Limb (tissue), 2 donors: ENCODE data around the gene LPCAT3.
A peak's percentile ranks its signal among the peaks of the same experiment; 100 is the strongest.

ENCODE experiments used
- DNase-seq, 2 donors: peaks; one replicate each; pipeline ENCODE4 v3.0.0-alpha.2; 2016; ENCODE audit errors: extremely low spot score in 2 of 2

LPCAT3 gene

DNA sequence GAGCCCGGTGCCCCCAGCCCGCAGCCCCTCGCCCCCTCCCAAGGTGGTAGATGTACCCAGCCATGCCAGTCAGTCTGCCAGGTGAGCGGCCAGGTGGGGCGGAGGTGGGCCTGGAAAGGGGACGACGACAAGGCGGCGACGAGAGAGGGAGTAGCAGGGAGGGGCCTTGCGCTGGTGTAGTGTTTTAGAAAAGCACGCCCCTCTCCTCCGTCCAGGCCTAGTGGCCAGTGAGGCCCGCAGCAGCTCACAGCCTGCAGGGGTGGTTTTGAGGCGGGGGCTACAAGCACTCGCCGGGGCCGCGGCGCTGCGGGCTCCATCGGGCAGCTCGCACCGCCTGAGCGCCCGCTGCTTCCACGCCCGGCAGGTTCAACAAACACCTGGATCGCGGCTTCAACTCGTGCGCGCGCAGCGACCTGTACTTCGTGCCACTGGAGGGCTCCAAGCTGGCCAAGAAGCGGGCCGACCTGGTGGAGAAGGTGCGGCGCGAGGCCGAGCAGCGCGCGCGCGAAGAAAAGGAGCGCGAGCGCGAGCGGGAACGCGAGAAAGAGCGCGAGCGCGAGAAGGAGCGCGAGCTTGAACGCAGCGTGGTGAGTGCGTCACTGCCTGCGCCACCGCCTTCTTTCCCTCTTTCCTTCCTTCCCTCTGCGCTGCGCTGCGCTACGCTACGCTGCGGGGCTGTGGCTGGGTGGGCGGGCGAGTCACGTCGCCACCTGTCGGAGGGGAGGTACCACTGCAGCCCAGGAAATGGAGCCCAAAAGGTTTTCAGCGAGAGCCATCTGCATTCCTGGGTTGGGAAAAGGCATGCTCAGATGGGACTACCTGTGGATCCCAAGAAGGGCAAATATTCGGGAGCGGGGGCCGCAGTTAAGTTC lies 80.6 kb downstream of the LPCAT3 start:
- peak; percentile 95 to 96 for DNase-seq

DNA sequence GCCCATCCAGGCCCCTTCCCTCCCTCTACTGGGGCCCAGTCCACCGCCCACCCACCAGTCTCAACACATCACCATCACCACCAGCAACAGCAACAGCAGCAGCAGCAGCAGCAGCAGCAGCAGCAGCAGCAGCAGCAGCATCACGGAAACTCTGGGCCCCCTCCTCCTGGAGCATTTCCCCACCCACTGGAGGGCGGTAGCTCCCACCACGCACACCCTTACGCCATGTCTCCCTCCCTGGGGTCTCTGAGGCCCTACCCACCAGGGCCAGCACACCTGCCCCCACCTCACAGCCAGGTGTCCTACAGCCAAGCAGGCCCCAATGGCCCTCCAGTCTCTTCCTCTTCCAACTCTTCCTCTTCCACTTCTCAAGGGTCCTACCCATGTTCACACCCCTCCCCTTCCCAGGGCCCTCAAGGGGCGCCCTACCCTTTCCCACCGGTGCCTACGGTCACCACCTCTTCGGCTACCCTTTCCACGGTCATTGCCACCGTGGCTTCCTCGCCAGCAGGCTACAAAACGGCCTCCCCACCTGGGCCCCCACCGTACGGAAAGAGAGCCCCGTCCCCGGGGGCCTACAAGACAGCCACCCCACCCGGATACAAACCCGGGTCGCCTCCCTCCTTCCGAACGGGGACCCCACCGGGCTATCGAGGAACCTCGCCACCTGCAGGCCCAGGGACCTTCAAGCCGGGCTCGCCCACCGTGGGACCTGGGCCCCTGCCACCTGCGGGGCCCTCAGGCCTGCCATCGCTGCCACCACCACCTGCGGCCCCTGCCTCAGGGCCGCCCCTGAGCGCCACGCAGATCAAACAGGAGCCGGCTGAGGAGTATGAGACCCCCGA lies 81.4 kb downstream of the LPCAT3 start:
- DNase-seq: no peak

DNA sequence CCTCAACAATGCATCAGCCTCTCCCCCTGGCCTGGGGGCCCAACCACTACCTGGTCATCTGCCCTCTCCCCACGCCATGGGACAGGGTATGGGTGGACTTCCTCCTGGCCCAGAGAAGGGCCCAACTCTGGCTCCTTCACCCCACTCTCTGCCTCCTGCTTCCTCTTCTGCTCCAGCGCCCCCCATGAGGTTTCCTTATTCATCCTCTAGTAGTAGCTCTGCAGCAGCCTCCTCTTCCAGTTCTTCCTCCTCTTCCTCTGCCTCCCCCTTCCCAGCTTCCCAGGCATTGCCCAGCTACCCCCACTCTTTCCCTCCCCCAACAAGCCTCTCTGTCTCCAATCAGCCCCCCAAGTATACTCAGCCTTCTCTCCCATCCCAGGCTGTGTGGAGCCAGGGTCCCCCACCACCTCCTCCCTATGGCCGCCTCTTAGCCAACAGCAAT lies 82.1 kb downstream of the LPCAT3 start:
- DNase-seq: no peak

DNA sequence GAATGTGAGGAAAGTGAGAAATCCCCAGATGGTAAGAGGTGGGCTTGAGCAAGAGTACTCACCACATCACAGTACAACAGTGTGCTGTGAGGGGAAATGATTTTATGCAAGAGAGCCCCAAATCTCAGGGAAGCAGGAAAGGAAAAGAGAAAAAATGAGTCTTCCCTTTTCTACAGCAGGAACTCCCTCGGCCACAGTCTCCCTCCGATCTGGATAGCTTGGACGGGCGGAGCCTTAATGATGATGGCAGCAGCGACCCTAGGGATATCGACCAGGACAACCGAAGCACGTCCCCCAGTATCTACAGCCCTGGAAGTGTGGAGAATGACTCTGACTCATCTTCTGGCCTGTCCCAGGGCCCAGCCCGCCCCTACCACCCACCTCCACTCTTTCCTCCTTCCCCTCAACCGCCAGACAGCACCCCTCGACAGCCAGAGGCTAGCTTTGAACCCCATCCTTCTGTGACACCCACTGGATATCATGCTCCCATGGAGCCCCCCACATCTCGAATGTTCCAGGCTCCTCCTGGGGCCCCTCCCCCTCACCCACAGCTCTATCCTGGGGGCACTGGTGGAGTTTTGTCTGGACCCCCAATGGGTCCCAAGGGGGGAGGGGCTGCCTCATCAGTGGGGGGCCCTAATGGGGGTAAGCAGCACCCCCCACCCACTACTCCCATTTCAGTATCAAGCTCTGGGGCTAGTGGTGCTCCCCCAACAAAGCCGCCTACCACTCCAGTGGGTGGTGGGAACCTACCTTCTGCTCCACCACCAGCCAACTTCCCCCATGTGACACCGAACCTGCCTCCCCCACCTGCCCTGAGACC lies 82.7 kb downstream of the LPCAT3 start:
- no peak for DNase-seq

DNA sequence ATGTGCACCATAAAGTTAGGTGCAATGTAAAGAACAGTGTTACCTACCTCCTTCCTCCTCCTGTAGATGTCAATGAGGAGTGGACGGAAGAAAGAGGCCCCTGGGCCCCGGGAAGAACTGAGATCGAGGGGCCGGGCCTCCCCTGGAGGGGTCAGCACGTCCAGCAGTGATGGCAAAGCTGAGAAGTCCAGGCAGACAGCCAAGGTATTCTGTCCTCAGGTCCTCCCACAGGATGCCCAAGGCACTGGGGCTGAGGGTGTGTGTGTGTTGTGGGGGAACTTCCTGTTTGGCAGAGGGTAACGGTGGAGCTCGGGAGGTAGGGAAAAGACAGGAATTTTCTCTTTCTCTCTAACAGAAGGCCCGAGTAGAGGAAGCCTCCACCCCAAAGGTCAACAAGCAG lies 84.2 kb downstream of the LPCAT3 start:
- DNase-seq: no peak

DNA sequence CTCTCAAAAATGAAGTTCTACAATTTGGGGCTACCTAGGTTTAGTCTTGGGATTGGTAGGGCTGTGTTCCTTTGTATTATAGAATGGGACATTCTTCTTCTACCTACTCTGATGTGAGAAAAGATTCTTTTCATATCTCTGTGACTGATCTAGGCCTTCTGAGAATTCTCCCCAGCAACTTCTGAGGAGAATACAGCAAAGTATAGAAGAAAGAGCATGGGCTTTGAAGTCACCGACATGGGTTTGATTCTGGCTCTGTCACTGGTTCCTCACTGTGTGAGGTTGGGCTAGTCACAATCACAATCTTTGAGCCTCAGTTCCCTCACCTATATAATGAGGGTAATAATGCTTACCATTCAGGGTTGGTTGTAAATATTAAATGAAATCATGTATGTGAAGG lies 85.5 kb downstream of the LPCAT3 start:
- no peak for DNase-seq

DNA sequence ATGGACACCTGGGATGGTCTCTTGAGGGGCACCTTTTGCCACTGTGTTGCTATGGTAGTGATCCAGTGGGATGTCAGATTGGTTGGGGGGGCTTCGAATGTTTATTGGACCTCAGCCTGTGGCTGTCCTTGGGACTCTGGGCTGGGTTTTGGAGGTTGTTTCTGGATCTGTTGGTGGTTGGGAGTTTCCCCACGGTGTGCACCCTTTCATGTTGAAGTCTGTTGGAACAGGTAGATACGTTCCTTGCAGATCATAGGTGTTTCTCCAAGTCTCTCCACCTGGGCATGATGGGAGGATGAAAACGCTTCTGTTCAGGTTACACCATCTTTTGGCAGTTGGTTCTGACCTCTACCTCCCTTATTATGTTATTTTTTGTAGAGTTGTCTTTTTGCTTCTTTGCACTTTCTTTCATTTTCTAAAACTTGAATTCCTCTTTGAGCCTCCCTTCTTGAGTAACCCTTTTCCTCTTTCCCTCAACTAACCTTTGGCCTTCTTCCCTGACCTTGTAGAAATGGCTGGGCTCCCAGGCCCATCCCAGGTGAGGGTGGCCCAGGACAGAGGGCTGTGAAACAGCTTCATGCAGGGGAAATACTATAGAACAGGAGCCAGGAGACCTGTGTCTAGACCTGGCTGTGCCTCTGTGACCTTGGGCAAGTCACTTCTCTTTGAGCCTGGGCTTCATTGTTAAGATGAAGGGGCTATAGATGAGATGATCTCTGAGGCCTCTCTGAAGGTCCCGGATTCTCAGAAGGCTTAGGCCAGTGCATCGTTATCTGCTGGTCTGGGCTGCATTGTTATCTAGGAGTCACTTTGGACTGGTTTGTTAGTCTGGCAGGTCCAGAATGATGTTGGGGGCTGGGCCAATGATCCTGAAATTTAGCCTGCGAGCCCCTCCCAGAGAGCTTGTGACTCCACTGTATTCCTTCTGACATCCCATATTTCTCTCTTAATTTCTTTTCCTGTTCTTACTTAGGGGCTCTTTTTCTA lies 88.5 kb downstream of the LPCAT3 start:
- DNase-seq: no peak

DNA sequence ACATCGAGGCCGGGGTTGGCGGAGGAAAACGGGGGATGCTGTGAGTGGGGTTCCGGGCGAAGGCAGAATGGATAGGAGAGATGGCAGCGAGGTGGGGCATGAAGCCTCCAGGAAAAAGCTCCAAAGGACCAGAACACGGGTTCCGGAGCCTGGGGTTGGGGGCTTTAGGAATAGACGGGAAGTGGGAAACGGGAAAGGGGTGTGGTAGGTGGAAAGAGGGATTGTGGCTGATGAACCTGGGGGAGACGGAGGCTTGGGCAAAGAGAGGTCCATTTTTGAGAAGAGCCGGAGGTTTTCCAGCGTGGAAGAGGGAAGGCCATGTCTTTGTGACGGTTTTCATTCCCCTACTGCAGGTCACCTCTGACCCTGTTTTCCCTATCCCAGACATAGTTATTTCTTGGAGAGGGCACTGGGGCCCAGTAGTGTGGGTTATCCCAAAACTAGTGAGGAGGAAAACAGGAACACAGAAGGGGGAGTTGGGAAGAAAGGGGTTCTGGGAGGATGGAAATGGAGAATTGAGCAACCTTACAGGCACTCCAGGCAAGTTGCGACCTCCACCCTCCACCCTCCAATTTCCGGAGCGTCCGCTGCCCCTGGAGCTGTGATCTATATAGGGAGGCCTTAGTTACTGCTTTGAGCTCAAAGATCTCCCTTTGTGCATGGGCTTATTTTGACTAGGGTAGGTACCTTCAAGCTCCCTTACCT lies 89.4 kb downstream of the LPCAT3 start:
- DNase-seq: peak in 1 of 2 donors; percentile 37

DNA sequence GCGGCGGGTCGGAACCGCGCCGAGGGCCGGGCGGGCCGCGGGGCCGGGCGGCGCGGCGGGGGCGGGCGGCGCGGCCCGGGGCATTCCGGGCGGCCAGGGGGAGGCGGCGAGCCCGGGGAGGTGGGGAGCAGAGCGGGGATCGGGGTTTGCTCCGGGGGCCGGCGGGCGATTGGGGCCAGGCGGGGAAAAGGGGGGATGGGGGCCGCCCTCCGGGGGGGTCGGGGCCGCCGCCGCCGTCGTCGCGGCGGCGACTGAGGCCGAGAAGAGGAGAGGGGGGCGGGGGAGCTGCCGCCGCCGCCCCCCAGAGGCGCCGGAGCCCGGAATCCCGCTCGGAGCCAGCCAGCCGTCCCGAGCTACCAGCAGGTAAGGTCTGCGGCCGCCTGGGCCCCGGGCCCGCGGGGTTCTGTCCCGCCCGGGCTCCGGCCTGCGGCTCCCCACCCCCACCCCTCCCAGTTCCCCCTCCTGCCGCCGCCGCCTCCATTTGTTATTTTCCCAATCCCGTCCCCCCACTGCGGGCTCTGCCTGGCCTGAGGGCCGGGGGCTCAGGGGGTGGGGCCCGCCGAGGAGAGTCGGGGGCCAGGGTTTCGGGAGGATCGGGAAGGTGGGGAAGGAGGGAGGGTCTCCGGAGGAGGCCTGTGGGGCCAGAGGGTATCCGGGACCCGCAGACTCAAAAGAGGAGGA lies 90.1 kb downstream of the LPCAT3 start:
- peak in 1 of 2 donors; percentile 74 for DNase-seq

DNA sequence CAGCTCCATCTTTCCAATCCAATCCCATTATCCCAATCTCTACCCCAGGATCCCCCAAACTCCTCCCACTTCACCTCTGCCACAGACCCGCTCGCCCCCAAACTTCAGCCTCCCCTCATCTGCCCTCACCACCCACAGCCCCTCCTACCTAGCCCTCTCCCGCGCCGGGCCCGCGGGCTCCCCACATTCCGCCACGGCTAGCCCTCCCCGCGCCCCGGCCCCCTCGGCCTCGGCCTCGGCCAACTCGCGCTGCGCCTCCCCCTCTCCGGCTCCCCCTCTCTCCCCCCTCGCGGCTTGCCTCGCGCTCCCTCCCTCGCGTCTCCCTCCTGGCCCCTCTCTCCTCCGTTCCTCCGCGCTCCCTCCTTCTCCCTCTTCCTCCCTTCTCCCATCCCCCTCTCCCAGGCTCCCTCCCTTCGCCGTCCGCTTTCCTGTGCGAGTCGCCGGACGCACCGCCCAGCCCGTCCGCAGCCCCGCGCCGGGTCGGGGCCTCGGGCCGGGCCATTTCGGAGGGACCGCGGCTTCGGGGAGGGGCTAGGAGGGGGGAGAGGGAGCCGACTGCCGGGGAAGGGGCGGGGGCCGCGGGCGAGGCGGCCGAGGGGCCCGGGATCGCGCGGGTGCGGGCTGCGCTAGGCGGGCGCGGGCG lies 90.8 kb downstream of the LPCAT3 start, which contains the start of gene ATN1:
TSS of gene ATN1 (plus strand) at position 581 of the 643 bp plus-strand sequence. CDS start 6,043 bp downstream, outside the sequence.
- DNase-seq: peak; percentile 93 to 95
